ENCODE results near the gene ZBTB16.

The ZBTB16 gene

GRCh38 chr11:114273890-114274635, 214.6 kb downstream of the ZBTB16 start:
- DNase-seq = no peak

DNA sequence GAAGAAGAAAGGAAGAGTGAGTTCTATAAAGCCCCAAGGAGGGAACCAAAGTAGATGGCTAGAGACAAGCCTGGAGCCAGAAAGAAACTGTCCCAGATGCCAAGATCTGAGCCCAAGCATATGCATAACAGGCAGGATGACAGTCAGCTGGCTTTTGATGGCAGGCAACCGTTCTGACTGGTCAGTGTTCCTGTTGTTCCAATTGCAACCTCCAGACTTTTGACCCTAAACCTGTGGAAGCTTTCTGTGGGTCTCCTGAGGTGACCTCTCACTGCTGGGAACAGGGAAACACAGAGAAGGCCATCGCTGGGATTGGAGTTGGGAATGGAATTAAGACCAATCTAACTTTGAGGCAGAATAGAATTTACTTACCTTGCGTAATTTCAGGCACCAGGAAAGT, 215.1 kb downstream of the ZBTB16 start:
- DNase-seq = no peak

GRCh38 chr11:114275280-114275679, 215.8 kb downstream of the ZBTB16 start:
- DNase-seq = peak in 8 of 58 donors; percentile 8 to 53 (median 28)

- no peak for DNase-seq
These were observed 216.6 kb downstream of the ZBTB16 start for GRCh38 chr11:114276077-114276476.

DNA sequence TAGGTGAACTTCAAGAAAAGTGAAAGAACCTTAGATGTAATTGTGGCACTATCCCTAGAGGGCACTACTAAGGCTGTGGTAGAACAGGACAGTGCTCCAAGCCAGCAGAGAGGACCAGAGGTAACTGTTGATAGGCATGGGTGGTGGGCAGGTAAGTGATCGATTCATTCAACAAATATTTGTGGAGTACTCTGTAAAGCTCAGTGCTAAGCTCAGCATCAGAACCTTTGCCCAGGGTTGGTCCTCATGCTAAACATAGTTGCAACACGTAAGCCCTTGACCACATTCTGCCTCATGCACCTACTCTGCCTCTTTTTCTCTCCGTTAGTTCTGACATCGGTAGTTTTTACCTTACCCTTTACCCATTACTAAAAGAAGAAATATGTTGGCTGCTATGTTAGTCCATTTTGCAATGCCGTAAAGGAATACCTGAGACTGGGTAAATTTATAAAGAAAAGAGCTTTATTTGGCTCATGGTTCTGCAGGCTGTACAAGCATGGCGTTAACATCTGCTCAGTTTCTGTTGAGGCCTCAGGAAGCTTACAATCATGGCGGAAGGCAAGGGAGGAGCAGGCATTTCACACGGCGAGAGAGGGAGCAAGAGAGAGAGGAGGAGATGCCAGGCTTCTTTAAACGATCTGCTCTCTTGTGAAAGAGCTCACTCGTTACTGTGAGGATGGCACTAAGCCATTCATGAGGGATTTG, 218.3 kb downstream of the ZBTB16 start:
- DNase-seq = no peak

DNA sequence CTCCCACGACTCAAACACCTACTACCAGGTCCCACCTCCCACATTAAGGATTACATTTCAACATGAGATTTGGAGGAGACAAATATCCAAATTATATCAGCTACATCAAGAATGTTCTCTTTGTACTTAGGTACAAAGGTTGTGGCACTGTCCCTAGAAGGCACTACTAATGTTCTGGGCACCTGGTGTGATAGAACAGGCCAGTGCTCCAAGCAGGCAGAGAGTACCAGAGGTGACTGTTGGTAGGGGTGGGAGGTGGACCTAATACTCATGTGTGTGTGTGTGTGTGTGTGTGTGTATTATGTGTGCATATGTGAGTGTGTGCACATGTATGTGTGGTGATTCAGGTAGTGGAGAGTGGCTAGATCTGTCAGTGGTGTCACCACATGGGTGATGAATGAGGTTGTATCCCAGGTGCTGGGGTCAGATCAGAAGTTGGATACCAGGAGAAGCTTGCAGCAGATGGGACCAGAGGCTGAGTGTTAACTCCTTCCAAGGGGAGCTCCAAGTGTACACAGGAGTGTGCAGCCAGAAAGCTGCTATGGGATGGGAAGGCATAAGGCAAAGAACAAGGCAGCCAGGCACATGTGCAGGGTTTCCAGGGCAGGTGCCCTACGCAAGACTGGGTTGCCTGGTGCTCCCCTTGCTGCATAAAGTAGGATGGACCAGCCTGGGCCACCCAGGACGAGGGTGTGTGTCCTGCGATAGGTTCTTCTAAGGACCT, 219.0 kb downstream of the ZBTB16 start:
- no peak for DNase-seq

- DNase-seq = no peak
These were observed 220.5 kb downstream of the ZBTB16 start for GRCh38 chr11:114279792-114280546.

- peak in 8 of 58 donors; percentile 4 to 31 (median 18) for DNase-seq
These were observed 221.2 kb downstream of the ZBTB16 start for GRCh38 chr11:114280696-114281095.

- no peak for DNase-seq
These were observed 222.0 kb downstream of the ZBTB16 start for GRCh38 chr11:114281388-114281956.

GRCh38 chr11:114282488-114282887, 223.0 kb downstream of the ZBTB16 start:
- no peak for DNase-seq

- DNase-seq = no peak
These were observed 223.9 kb downstream of the ZBTB16 start for GRCh38 chr11:114283422-114283821.

DNA sequence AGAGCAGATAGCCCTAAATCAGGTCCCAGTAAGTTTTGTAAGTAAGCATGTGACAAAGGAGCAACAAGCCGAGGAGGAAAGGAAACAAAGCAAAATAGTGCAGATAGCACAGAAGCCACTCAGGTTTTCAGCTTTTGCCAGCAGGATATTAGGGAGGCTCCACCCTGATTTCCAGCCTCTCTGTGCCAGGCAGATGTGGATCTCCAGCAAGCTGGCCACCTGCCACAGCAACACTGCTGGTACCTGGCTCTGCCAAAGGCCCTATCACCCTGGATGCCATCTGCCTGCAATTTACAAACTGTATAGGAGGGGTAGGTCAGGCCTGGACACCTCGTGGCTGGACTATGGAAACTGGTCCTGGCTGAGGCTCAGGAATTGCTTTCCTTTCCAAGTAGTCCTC, 224.5 kb downstream of the ZBTB16 start:
- DNase-seq = no peak

GRCh38 chr11:114284914-114285313, 225.4 kb downstream of the ZBTB16 start:
- no peak for DNase-seq

DNA sequence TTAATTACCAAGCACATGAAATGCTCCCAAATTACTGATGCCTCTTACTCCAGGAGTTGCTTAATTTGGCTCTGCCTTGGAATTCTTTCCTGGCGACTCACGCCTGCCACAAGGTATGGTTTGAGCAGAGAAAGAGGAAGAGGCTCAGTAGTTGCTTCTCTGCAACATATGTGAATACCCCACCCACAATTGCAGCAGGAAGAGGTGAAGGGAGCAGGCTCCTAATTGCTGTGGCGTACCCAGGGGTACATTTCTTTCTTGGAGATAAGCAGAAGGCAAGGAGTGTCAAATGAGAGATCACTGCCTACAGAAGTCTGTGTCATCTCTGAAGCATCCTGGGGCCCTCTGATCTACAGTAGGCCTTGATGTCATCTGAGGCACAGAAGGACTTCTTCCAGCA, 226.1 kb downstream of the ZBTB16 start:
- DNase-seq = no peak

- DNase-seq = no peak
These were observed 226.7 kb downstream of the ZBTB16 start for GRCh38 chr11:114286229-114286628.

DNA sequence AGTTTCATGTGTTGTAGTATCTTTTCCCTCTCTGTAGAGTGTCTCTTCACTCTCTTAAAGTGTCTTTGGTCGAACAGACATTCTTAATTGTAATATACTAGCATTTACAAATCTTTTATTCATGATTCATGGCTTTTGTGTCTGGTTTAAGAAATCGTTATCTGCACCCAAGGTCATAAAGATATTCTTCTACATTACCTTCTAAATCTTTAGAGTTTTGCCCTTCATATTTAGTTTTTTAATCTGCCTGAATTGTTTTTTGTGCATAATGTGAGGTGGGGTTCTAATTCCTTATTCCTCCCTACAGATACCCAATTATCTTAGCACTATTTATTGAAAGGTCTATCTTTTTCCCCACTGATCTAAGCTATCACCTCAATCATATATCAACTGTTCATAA, 227.6 kb downstream of the ZBTB16 start:
- no peak for DNase-seq

DNA sequence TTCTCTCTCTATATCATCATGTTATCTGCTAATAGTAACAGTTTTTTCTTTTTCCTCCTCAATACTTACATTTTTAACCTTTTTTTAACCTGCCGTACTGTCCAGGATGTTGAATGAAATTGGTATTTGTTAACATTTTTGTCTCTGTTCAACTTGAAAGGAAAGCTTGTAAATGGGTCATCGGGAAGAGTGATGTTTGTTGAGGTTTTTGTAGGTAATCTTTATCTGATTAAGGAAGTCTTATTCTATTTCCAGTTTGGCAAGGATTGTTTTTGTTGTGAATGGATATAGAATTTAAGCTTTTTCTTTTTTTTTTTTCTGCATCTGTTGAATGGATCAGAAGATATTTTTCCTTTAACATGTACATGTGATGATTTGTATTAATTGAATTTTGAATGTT, 228.6 kb downstream of the ZBTB16 start:
- no peak for DNase-seq

GRCh38 chr11:114289779-114290178, 230.3 kb downstream of the ZBTB16 start:
- DNase-seq = no peak

DNA sequence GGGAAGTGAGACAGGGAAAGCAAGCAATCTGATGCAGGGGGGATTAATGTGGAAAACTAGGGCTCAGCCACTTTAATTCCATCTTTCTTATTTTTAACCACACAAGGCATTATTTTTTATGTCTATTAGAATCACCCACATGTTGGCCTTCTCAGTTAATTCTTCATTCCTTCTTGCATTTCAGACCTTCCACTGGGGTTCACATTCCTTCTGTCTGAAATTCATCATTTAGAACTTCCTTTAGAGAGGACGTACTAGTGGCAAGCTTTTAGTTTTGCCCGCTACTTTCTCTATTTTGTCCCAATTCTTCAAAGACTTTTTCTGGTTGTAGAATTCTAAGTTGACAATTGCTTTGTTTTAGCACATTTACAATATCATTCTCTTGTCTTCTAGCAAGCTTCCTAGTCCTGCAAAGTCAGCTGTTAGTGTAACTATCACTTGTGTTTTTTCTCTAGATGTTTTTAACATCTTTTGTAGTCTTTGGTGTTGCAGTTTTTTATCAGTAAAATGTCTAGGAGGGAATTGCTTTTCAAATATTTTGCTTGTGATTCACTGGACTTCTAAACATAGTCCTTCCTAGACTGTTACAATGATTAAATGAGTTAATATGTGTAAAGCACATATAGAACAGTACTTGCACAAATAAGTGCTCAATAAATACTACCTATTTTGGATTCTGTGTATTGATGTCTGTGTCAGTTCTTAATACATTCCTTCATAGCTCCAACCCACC, 231.2 kb downstream of the ZBTB16 start:
- DNase-seq = no peak

GRCh38 chr11:114291381-114291780, 231.9 kb downstream of the ZBTB16 start:
- DNase-seq = no peak

Measured in anterior cingulate cortex (tissue), 58 donors.